Subcutaneous adipose tissue (tissue), 4 donors: ENCODE data around the gene FLAD1. TPM values are rescaled to one million over a fixed set of nuclear protein-coding genes. Genes with fewer than 3 reads are reported as not detected.

Experiments
- total RNA-seq, 4 donors: library from RNA; depleted of rRNA; stranded (reverse); fragments of >200 nt; gene quantifications; one replicate each; pipeline ENCODE4 v1.1.0, GENCODE V29; 2016
- TF ChIP-seq, protein P1 (sequence below): fragments of 450-650 bp; IDR thresholded peaks from one replicate; pipeline ENCODE4 v1.5.1; 2016; ENCODE audit warnings: low read depth, mild to moderate bottlenecking, control low read depth, antibody characterized with exemption, moderate library complexity

FLAD1 gene
- total RNA-seq, 4 donors from 2014 or later: 23.5 to 25.9 (median 24.7) TPM

DNA sequence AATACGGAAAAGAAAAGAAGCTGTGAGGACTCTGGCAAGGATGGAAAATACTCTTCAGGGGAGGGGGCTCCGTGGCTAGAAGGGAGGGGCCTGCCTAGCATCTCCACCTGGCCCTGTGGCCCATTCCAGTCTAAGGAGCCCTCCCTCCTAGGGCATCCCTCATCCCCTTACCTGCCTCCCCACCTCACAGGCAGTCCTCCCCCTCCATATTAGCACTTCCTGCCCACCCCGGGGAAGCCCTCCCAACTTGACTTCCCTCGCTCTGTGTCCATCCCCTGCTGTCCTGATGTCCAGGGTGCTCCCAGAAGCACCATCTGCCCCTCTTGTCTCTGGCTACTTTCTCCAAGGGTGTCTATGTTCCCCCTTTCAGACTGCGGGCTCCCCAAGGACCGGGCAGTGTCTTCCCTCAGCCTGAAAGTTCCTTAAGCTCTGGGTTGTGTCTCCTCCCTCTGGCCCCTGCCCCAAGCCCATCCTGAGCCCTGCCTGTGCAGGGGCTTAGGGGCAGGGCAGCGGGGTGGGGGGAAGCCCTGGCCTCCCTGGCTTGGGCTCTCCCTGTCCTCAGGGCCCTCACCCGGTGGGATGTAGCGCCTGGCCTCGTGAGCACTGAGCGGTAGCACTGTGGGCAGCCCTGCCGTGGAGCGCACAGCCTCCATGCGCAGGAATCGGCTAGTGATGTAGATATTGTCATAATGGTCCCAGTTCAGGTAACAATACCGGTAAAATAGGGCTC is 46.5 kb downstream of the FLAD1 start:
- TF ChIP-seq, protein P1, sequence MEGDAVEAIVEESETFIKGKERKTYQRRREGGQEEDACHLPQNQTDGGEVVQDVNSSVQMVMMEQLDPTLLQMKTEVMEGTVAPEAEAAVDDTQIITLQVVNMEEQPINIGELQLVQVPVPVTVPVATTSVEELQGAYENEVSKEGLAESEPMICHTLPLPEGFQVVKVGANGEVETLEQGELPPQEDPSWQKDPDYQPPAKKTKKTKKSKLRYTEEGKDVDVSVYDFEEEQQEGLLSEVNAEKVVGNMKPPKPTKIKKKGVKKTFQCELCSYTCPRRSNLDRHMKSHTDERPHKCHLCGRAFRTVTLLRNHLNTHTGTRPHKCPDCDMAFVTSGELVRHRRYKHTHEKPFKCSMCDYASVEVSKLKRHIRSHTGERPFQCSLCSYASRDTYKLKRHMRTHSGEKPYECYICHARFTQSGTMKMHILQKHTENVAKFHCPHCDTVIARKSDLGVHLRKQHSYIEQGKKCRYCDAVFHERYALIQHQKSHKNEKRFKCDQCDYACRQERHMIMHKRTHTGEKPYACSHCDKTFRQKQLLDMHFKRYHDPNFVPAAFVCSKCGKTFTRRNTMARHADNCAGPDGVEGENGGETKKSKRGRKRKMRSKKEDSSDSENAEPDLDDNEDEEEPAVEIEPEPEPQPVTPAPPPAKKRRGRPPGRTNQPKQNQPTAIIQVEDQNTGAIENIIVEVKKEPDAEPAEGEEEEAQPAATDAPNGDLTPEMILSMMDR: no peak

DNA sequence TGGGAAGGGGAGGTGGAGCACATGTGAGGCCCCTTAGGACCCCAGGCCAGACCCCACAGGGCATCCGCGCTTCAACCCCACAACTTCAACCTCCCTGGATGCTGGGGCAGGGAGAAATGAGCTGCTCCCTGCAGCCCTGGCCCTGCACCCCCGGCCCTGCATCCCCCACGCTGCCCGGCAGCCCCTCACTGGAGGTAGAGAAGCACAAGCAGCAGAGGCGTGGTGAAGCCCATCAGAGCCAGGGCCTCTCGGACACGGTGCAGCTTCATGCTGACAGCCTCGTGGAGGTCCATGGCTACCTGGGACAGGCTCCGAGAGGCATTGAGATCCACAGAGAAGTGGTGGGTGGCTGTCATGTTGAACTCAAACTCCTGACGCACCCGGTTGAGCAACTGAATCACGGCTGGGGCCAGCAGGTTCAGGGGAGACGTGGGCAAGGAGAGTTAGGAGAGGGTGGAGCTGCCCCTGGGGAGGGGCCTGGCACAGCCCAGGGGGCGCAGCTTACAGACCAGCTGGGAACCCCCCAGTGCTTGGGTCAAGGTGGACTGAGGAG is 47.2 kb downstream of the FLAD1 start:
- TF ChIP-seq, protein P1: no peak

DNA sequence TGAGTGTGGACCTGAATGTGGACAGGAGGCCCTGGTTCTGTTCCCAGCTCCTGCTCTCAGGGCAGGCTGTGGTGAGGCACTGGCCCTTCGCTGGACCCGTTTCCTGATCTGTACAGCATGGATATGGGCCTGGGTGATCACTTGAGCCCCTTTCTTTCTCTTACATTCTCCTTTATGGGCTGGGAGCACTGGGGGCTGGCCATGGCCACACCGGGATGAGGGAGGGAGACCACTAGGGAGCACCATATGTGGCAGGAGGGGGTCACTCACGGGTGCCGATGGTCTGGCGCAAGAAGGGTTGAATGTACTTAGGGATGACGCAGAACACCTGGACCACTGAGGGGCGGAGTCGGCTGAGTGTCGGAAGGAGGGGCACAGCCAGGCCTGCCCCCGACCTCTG is 47.8 kb downstream of the FLAD1 start:
- TF ChIP-seq, protein P1: no peak

DNA sequence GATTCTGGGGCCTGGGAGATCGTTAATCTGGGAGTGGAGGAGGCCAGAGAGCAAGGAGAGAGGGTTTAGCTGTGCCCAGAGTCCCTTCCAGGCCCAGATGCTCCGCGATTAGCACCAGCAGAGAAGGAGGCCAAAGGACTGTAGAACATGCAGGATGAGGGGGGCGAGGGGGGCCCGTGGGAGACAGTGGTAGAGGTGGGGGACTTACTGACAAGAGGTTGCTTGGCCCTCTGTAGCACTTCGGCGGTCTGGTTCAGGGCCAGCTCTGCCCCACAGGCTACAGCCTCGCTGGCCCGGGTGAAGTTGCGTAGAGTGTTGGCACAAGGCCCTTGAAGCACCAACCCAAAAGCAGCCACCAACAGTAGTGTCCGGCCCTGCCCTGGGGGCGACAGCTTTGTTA is 49.7 kb downstream of the FLAD1 start:
- TF ChIP-seq, protein P1: no peak

DNA sequence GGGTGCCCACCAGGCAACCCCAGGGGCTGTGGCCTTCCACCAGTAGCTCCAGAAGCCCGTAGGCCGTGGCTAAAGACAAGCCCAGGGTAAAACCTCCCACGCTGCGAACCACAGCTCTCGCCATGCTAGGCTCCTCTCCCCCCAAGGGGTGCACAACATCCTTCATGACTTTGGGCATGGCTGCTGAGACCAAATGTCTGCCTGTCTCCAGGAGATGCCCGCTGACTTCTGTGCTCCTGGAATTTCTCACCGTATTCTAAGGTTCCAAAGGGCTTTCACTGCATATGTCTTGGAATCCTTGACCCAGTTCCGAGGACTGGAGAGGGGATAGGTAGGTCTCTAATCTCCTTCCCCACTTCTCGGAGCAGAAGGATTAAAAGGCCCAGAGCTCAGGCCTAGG is 50.4 kb downstream of the FLAD1 start, which contains the start of the genes DCST1 and DCST2:
Gene DCST1, plus strand, starts transcription at position 301 of the 400 bp plus-strand sequence. CDS start 213 bp downstream, outside the sequence.
Gene DCST2, minus strand, starts transcription at position 258 of the 400 bp plus-strand sequence. Its CDS starts 80 bp downstream, at position 178.
- TF ChIP-seq, protein P1: no peak

DNA sequence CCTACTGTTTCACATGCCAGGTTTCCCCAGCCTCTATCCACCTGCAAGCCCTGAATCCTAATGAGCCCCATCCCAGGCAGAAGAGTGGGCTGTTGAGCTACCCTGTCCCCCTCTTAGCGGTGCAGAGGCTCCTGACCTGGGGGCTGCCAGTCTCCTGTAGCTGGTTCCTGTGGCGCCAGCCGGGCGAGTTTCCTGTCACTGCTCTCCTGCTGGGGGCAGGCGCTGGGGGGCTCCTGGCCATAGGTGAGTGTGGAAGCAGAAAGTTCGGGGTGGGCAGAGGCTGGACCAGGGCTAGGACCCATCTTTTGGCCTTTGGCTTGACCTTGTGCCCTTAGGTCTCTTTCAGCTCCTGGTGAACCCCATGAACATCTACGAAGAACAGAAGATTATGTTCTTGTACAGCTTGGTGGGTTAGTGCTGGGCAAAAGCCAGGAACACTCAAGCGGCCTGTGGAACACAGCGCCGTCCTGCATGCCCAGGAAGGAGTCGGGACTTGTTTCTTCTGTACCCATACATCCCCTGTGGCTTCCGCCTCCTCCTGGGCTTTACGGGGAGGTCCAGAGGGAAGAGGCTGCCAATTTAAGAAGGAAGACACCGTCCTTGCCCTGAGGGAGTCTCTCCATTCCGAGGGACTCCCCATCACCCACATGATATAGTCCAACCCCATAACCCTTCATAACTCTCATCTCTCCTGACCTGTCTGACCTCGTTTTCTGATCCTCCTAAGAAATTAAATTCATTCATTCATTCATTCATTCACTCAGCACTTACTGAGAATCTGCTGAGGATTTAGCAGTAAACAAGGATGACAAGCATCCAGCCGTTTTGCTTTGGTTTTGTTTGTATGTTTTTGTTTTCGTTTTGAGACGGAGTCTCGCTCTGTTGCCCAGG is 51.4 kb downstream of the FLAD1 start:
- TF ChIP-seq, protein P1: no peak

DNA sequence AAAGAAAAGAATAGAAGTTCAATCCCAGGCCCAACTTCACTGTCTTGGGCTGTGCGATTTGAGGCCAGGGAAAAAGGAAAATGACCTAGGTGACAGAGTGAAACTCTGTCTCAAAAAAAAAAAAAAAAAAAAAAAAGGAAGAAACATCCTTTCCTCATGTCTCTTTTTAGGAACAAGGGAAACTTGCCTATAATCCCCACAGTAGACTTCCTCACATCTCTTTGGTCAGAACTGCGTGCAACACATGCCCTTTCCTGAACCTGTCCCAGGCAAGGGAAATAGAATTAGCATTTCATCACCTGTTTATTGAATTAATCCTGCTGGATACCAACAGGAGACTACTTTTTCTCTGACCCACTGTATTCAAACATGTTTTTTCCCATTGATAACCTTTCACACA is 52.8 kb downstream of the FLAD1 start:
- TF ChIP-seq, protein P1: no peak
